Measurements from ENCODE around the gene OAF.
"Not testable (repeated sequence)": the region's sequence is repeated elsewhere in the genome, so short reads cannot be mapped to it uniquely, and the experiment has no call there.

OAF gene

GRCh38 chr11:120239713-120240640 lies 29.1 kb downstream of the OAF start, which contains the start of gene POU2F3:
TSS of gene POU2F3 (plus strand) at chr11:120240140. CDS start at chr11:120240344, 204 bp downstream.
- no peak for DNase-seq

DNA sequence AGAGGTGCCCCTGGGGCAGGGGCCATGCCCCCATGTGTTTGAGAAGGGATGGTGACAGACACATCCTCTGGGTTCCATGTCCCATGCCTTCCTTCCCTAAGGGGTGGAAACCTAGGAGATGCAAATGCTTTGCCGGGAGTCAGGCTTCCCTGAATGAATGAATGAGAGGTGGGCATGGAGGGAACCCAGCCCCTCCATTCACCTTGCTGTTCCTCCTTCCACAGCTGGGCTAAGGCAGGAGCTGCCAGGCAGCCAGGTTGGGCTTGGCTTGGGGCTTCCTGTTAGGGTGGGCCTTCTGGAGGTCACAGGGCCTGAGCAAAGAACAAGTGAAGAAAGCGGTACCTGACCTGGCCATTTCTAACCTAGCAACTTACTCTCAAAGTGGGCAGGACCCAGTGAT lies 30.0 kb downstream of the OAF start:
- no peak for DNase-seq

DNA sequence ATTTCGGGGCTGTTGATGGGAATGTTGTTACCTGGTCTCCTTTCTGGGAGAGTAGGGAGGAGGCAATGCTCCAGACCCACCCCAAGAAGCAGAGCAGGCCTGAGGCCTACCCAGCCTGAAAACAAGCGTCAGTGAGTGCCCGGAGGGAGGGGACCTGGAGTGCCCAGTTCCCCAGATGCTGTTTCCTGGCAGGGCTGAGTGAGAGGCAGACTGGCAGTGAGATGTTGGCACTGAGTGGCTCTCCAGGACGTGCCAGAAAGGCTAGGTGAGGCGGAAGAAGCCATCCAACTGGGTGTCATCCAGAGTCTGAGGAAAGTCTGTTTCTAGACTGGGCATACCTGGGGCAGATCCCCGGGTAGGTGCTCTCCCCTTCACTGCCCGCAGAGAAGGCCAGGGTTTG lies 30.4 kb downstream of the OAF start:
- DNase-seq: no peak

DNA sequence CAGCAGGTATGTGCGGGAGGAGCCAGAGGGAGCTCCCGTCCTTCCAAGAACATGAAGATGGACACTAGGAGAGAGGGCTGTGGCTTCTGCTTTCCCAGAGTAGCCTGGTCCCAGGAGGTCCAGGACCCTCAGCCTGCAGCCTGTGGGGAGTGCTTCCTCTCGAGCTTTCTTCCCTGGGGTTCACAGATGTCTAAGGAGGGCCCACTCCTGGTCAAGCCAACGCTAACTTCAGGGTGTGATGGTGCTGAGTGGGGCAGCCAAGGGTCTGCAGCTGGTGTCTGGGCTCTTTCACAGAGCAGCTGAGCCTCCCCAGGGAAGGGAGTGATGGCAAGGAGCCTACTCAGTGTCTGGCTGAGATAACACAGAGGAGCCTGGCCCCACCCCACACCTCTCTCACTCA lies 32.4 kb downstream of the OAF start:
- no peak for DNase-seq

- no peak for DNase-seq
Measured at GRCh38 chr11:120244476-120245365, 33.9 kb downstream of the OAF start.

GRCh38 chr11:120245434-120245833 lies 34.6 kb downstream of the OAF start:
- DNase-seq: no peak

- no peak for DNase-seq
Measured at GRCh38 chr11:120248551-120249278, 37.9 kb downstream of the OAF start.

DNA sequence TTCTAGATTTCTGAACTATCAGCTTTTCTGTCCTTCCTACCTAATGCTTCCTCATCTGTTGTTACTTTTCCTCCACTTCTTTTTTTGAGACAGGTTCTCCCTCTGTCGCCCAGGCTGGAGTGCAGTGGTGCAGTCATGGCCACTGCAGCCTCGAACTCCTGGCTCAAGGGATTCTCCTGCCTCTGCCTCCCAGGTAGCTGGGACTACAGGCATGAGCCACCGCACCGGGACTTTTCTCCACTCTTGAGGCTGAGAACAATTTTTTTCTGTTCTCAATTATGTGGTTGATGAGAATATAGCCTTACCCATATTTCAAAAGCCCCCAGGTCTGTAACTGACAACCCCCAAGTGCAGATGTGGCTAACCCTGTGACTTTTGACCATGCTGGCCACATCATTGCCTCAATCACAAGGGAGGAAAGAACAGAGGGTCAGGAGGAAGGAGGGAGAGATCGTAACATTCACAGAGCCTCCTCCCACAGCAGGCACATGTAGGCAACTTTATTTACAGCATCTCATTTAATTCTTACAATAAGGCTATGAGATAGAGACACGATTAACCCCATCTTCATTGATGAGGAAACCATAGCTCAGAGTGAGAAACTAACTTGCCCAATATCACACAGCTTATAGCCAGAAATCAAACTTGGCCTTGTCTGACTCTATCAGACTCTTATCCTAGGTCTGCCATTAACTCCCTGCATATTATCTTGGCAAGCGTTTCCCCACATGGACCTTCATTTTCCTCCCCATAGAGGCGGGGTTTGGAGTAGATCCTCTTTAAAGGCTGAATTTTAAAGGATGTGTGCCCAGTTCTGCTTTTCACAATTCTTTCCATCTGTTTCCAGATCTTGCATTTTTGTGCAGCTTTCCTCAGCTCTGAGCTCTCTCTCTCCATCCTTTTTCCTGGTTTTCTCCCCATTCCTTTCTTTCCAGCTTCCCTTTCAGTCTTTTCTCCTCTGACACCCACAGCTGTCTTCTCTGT lies 38.7 kb downstream of the OAF start:
- DNase-seq: no peak

DNA sequence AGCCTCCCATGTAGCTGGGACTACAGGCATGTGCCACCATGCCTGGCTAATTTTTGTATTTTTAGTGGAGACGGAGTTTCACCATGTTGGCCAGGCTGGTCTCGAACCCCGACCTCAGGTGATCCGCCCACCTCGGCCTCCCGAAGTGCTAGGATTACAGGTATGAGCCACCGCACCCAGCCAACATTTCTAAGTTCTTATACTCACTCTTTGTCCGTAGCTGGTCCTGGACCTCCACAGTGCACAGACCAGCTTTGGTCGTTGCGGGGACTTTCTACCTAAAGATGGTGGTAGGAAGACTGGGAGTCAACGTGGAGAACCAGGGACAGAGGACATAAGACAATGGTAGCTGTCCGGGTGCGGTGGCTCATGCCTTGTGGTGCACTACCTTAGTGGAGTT lies 42.5 kb downstream of the OAF start:
- DNase-seq: not testable (repeated sequence)

DNA sequence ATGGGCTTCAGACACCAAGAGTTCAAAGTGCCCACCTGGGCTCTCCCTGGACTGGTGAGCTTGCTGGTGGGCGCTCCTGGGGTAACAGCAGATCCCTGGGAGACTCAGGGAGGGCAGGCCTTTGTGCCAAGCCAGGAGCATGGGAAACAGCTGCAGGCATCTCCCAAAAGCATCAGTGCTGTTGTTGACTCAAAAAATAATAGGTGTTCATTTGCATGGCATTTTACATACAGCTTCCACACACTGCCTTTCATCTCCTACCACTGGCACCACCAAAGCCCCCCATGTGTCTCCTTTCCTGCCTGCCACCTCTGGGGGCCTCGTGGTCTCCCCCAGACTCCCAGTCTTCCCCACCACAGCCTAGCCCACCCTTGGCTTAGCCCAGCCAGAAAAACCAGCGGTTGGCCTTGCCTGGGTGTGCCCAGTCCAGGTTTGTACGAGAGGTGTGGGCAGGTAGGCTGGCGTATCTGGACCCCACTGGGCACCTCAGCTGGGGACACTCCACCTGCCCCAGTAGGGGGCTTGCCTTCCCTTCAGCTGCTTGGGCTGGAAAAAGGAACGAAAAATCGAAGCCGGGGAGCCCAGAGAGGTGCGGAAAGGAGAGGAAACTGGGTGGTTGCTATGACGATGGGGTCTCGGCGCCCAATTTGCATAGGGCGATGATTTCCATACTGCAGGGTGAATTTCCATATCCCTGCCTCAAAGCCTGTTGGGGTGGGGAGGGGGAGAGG lies 44.1 kb downstream of the OAF start:
- DNase-seq: no peak

DNA sequence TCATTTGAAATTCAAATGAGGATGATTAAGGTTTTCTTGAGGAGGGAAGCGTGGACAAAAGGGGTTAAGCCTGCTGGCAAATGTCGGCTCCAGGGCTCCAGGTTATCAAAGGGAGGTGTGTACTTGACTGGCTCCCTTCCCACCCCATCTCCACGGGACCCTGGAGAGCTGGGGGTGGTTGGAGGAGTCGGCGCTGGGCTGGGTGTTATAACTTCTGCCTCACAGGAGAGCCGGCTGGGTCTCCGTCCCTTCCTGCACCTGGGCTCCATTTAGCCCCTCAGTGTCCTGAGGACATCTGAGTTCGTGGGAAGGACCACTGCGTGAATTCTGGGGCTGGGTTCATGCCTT lies 44.7 kb downstream of the OAF start:
- DNase-seq: no peak

- DNase-seq: no peak
Measured at GRCh38 chr11:120256178-120256577, 45.3 kb downstream of the OAF start.

DNA sequence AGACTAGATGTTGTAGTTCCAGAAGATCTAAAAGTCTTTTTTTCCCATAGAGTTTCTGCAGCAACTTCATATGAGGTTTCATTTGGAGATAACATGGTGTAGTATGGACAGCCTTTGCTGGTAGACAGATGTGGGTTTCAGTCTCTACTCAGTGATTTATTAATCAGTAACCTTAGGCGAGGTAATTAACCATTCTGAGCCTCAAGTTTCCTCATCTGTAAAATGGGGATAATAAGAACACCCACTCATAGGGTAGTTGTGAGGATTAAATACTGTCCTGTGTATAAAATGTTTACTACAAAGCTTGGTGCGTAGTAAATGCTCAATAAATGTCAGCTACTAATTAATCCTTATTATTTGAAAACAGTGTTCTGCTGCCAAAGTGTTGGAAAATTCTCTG lies 45.9 kb downstream of the OAF start:
- no peak for DNase-seq

- DNase-seq: no peak
Measured at GRCh38 chr11:120257346-120257745, 46.5 kb downstream of the OAF start.

GRCh38 chr11:120258661-120259060 lies 47.8 kb downstream of the OAF start:
- no peak for DNase-seq

- no peak for DNase-seq
Measured at GRCh38 chr11:120259241-120259640, 48.4 kb downstream of the OAF start.

DNA sequence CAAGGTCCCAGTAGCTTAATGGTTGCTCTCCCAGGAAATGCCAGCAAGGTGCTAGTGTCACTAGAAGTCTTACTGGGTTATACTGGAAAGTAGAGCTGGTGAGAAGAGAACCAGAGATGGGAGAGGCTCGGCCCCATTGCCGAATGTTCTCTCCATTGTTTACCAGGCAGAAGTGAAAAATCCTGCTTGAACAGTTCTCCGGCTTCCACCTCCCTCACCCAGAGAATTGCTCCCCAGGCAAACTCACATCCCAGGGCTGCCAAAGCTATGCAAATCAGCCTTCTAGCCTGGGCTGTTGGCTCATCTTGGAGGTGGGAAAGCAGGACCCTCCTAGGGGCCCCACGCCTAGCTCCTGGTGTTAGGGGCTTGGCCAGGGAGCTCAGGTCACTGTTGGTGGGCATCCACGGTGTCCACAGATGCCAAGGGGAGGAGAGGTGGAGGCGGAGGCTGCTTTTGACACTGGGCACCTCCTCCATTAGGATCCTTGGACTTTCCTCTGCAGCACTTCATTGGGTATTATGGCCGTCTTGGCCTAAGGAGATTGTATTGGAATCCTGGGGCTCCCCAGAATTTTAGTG lies 49.2 kb downstream of the OAF start:
- no peak for DNase-seq

DNA sequence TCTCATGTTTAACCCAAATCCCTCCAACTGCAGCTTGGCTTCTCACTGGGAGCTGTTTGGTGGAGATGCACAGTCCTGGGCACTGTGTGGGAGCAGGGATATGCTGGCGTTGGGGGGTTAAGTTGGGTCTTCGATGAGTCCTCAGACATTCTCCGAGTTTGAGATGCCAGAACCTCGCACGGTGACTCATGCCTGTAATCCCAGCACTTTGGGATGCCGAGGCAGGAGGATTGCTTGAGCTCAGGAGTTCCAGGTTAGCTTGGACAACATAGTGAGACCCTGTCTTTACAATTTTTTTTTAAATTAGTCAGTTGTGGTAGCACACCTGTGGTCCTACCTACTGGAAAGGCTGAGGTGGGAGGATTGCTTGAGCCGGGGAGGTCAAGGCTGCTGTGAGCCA lies 49.8 kb downstream of the OAF start:
- DNase-seq: no peak

GRCh38 chr11:120261321-120261720 lies 50.5 kb downstream of the OAF start:
- DNase-seq: no peak

Data from amygdala (tissue), 56 donors.